IMR-90 (cell line): ENCODE measurements around the gene ATP10A. TPM values are rescaled to one million over a fixed set of nuclear protein-coding genes. Genes with fewer than 3 reads are reported as not detected.

Source experiments
- ATAC-seq: fragments of 200-7000 bp; cut with Tn5 transposase; 2 replicates; pipeline ENCODE4 v1.9.1; 2020; ENCODE audit warnings: low read depth, mild to moderate bottlenecking, moderate library complexity
- BruUV-seq: library from RNA; stranded (reverse); fragments of 400-500 nt; replicated peaks from 2 replicates; lab custom pipeline; 2021; lab: Mats Ljungman, UMichigan
- CTCF ChIA-PET: fragments of 300-600 bp; formaldehyde crosslinking; extraction: SDS; loops from one replicate; lab custom pipeline; 2021; ENCODE audit warnings: antibody characterized with exemption; lab: Yijun Ruan, JAX
- POLR2A ChIA-PET: fragments of 300-600 bp; sonication (Branson Sonifier 250); formaldehyde crosslinking; loops from one replicate; lab custom pipeline; 2022; ENCODE audit warnings: antibody characterized with exemption; ENCODE audit not compliant: unreplicated experiment; lab: Charles Lee
- DNase-seq: peaks from one replicate; pipeline ENCODE4 v3.0.0; 2013
- H2AFZ ChIP-seq: replicated peaks from 2 replicates; pipeline ENCODE3; 2013; ENCODE audit warnings: low read length, mild to moderate bottlenecking; ENCODE audit not compliant: poor library complexity
- H2AK5ac ChIP-seq: 2 replicates; pipeline ENCODE4 v1.6.1; 2013; ENCODE audit warnings: low read depth, low read length, inconsistent platforms
- H2AK9ac ChIP-seq: replicated peaks from 2 replicates; pipeline ENCODE3; 2013; ENCODE audit warnings: mild to moderate bottlenecking, low read depth, low read length, moderate library complexity; ENCODE audit not compliant: poor library complexity
- H2BK120ac ChIP-seq: 2 replicates; pipeline ENCODE4 v1.6.1; 2013; ENCODE audit warnings: low read depth, low read length, inconsistent platforms
- H2BK15ac ChIP-seq: 3 replicates; pipeline ENCODE4 v1.6.1; 2013; ENCODE audit warnings: low read depth, low read length, inconsistent platforms
- H2BK20ac ChIP-seq: 2 replicates; pipeline ENCODE4 v1.6.1; 2013; ENCODE audit warnings: low read depth, mild to moderate bottlenecking, inconsistent platforms, low read length, moderate library complexity
- H2BK5ac ChIP-seq: 2 replicates; pipeline ENCODE4 v1.6.1; 2013; ENCODE audit warnings: mild to moderate bottlenecking, low read depth, low read length, inconsistent platforms; ENCODE audit not compliant: poor library complexity, severe bottlenecking
- H3K14ac ChIP-seq: replicated peaks from 2 replicates; pipeline ENCODE4 v1.6.1; 2013; ENCODE audit warnings: low read depth, low read length, inconsistent platforms
- H3K18ac ChIP-seq: 2 replicates; pipeline ENCODE4 v1.6.1; 2013; ENCODE audit warnings: low read depth, low read length, control low read depth
- H3K23ac ChIP-seq: 2 replicates; pipeline ENCODE4 v1.6.1; 2013; ENCODE audit warnings: low read depth, low read length, inconsistent platforms
- H3K27ac ChIP-seq: 2 replicates; pipeline ENCODE4 v1.5.1; 2013; ENCODE audit warnings: mild to moderate bottlenecking, control low read depth, low read length; ENCODE audit not compliant: insufficient read depth
- H3K27me3 ChIP-seq: 2 replicates; pipeline ENCODE4 v1.6.1; 2013; ENCODE audit warnings: low read length; ENCODE audit not compliant: control insufficient read depth, insufficient read depth
- H3K36me3 ChIP-seq: 2 replicates; pipeline ENCODE4 v1.6.1; 2013; ENCODE audit warnings: low read length, mixed read lengths; ENCODE audit not compliant: control insufficient read depth, insufficient read depth
- H3K4ac ChIP-seq: 2 replicates; pipeline ENCODE4 v1.6.1; 2013; ENCODE audit warnings: low read depth, low read length, inconsistent platforms
- H3K4me1 ChIP-seq: 2 replicates; pipeline ENCODE4 v1.6.1; 2013; ENCODE audit warnings: low read length, mixed read lengths; ENCODE audit not compliant: control insufficient read depth, insufficient read depth
- H3K4me2 ChIP-seq: 2 replicates; pipeline ENCODE4 v1.6.1; 2013; ENCODE audit warnings: low read depth, mild to moderate bottlenecking, control low read depth, low read length, moderate library complexity
- H3K4me3 ChIP-seq: 2 replicates; pipeline ENCODE4 v1.5.1; 2013; ENCODE audit warnings: low read depth, mild to moderate bottlenecking, control low read depth, low read length, moderate library complexity; ENCODE audit not compliant: insufficient read depth
- H3K56ac ChIP-seq: 2 replicates; pipeline ENCODE4 v1.6.1; 2013; ENCODE audit warnings: low read length, inconsistent platforms; ENCODE audit not compliant: insufficient read depth; ENCODE audit errors: extremely low read depth
- H3K79me1 ChIP-seq, 2 experiments: 2 replicates each; pipeline ENCODE4 v1.6.1; 2013; ENCODE audit warnings: low read length in 2 of 2, inconsistent platforms in 1 of 2, low read depth in 1 of 2
- H3K9ac ChIP-seq: 2 replicates; pipeline ENCODE4 v1.6.1; 2013; ENCODE audit warnings: low read depth, low read length, control low read depth
- H3K9me1 ChIP-seq: 2 replicates; pipeline ENCODE4 v1.6.1; 2013; ENCODE audit warnings: low read length, inconsistent platforms; ENCODE audit not compliant: insufficient read depth
- H3K9me3 ChIP-seq: 2 replicates; pipeline ENCODE4 v1.6.1; 2013; ENCODE audit warnings: low read length; ENCODE audit not compliant: control insufficient read depth, insufficient read depth
- H4K20me1 ChIP-seq: 2 replicates; pipeline ENCODE4 v1.6.1; 2013; ENCODE audit warnings: low read length, inconsistent platforms; ENCODE audit not compliant: insufficient read depth
- H4K5ac ChIP-seq: 2 replicates; pipeline ENCODE4 v1.6.1; 2013; ENCODE audit warnings: mild to moderate bottlenecking, low read depth, low read length, control low read depth
- H4K8ac ChIP-seq, 2 experiments: 2 replicates each; pipeline ENCODE4 v1.6.1; 2013; ENCODE audit warnings: low read depth in 2 of 2, low read length in 2 of 2, control low read depth in 1 of 2, inconsistent platforms in 1 of 2
- H4K91ac ChIP-seq: 2 replicates; pipeline ENCODE4 v1.6.1; 2013; ENCODE audit warnings: low read depth, low read length, inconsistent platforms; ENCODE audit not compliant: insufficient read depth
- BHLHE40 ChIP-seq: fragments of 150-350 bp; IDR thresholded peaks from 2 replicates; pipeline ENCODE4 v1.6.1; 2016; ENCODE audit warnings: mild to moderate bottlenecking, low read depth, low read length
- CEBPB ChIP-seq: IDR thresholded peaks from 2 replicates; pipeline ENCODE4 v1.6.1; 2012; ENCODE audit warnings: low read depth, low read length, improper control_type of control experiment
- CHD1 ChIP-seq: IDR thresholded peaks from 2 replicates; pipeline ENCODE4 v1.6.1; 2012; ENCODE audit warnings: low read depth, low read length, improper control_type of control experiment
- FOS ChIP-seq: fragments of 150-350 bp; IDR thresholded peaks from 2 replicates; pipeline ENCODE4 v1.6.1; 2016; ENCODE audit warnings: low read depth, low read length
- MAFK ChIP-seq: IDR thresholded peaks from 2 replicates; pipeline ENCODE4 v1.6.1; 2012; ENCODE audit warnings: low read depth, low read length, improper control_type of control experiment
- MAZ ChIP-seq: IDR thresholded peaks from 2 replicates; pipeline ENCODE4 v1.6.1; 2012; ENCODE audit warnings: low read depth, mild to moderate bottlenecking, low read length, improper control_type of control experiment, moderate library complexity, borderline replicate concordance
- MXI1 ChIP-seq: IDR thresholded peaks from 2 replicates; pipeline ENCODE4 v1.6.1; 2012; ENCODE audit warnings: low read depth, mild to moderate bottlenecking, low read length, moderate library complexity, borderline replicate concordance
- POLR2A ChIP-seq: IDR thresholded peaks from 2 replicates; pipeline ENCODE4 v1.6.1; 2012; ENCODE audit warnings: mild to moderate bottlenecking, low read depth, low read length
- RAD21 ChIP-seq: IDR thresholded peaks from 2 replicates; pipeline ENCODE4 v1.6.1; 2012; ENCODE audit warnings: low read length, improper control_type of control experiment
- RCOR1 ChIP-seq: IDR thresholded peaks from 2 replicates; pipeline ENCODE4 v1.6.1; 2012; ENCODE audit warnings: mild to moderate bottlenecking, low read length, improper control_type of control experiment; ENCODE audit not compliant: insufficient replicate concordance
- RFX5 ChIP-seq: IDR thresholded peaks from 2 replicates; pipeline ENCODE4 v1.8.0; 2012; ENCODE audit warnings: low read depth, mild to moderate bottlenecking, low read length, moderate library complexity
- SMC3 ChIP-seq: fragments of 150-350 bp; IDR thresholded peaks from 2 replicates; pipeline ENCODE4 v1.6.1; 2016; ENCODE audit warnings: low read depth, mild to moderate bottlenecking, antibody characterized with exemption, low read length, moderate library complexity
- WGBS, 2 experiments: methylation state at CpG; one replicate each; pipeline versions ENCODE4 v1.1.5 to v1.1.7; 2013; ENCODE audit warnings: missing lambda C conversion rate in 2 of 2; ENCODE audit not compliant: insufficient read length in 1 of 2; ENCODE audit errors: extremely low coverage in 2 of 2; 5-methylcytosine and 5-hydroxymethylcytosine counted together
- dilution Hi-C: fragments of 300-500 bp; cut with HindIII; formaldehyde crosslinking; loops from one replicate; pipeline ENCODE4 v1.14.3; 2018; ENCODE audit warnings: low sequenced_read_pairs; ENCODE audit not compliant: unreplicated experiment
- in situ Hi-C: fragments of 300-500 bp; cut with MboI; formaldehyde crosslinking; loops from 3 replicates; pipeline ENCODE4 v1.14.3; 2019; ENCODE audit warnings: low sequenced_read_pairs, inconsistent platforms, mixed read lengths
- intact Hi-C: fragments of 100-400 bp; cut with micrococcal nuclease; formaldehyde crosslinking; loops from 2 replicates; pipeline ENCODE4 v1.10.0; 2022
- polyA plus RNA-seq, 3 experiments: library from polyadenylated mRNA; depleted of rRNA; stranded (reverse); fragments of >200 nt; gene quantifications; 2 replicates each; pipeline ENCODE4 v1.2.3, GENCODE V29; 2012; ENCODE audit warnings: low replicate concordance in 1 of 3
- total RNA-seq: library from RNA; depleted of rRNA; stranded (reverse); fragments of >200 nt; gene quantifications from 2 replicates; pipeline ENCODE4 v1.2.3, GENCODE V29; 2012
- TF ChIP-seq, protein P1 (sequence below): fragments of 150-350 bp; IDR thresholded peaks from 2 replicates; pipeline ENCODE4 v1.6.1; 2017; ENCODE audit warnings: mild to moderate bottlenecking, antibody characterized with exemption, low read length, low read depth
- TF ChIP-seq, protein P2 (sequence below): conservative IDR thresholded peaks from 2 replicates; pipeline ENCODE4 v1.5.1; 2012; ENCODE audit warnings: mild to moderate bottlenecking, low read depth, low read length, improper control_type of control experiment
- TF ChIP-seq, protein P3 (sequence below): fragments of 150-350 bp; IDR thresholded peaks from 2 replicates; pipeline ENCODE4 v1.6.1; 2016; ENCODE audit warnings: low read depth, mild to moderate bottlenecking, low read length, moderate library complexity, borderline replicate concordance

Gene ATP10A
- total and polyA plus RNA-seq, 2 of the 4 experiments (the other 2 are of a cell fraction): 13.8 to 16.0 TPM

DNA sequence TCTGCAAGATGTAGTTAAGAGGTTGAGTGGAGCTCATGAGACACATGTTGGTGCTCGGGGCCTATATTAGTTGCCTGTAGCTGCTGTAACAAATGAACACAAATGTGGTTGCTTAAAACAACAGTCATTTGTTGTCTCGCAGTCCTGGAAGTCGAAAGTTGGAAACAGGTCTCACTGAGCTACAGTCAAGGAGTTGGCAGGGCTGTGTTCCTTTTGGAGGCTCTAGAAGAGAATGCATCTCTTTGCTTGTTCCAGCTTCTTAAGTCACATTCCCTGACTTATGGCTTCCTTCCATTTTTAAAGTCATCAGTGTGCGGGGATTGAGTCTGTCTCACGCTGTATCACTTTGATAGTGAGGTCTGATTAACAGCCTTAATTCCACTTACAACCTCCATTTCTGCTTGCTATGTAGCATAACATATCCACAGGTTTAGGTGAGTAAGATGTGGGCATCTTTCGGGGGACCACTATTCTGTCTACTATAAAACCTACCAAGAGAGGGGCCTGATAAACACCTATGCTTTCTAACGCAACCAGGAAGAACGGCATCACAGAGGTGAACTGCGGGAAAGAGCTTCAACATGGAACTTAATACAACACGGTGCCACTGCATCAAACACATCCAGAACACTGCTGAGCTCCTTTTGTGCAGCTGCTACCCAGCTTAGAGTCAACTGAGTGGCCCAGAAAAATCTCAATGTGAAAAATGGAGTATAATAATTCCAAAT is 119.4 kb downstream of the ATP10A start:
- no peak overlapping the region for H3K18ac ChIP-seq
- no peak overlapping the region for H2BK5ac ChIP-seq
- H3K9me3 ChIP-seq: no peaks in the 10 kb centered on the region
- H3K4me3 ChIP-seq: no peak overlapping the region
- H4K8ac ChIP-seq: 0 out of 4 replicates have a peak overlapping the region, but pooled peaks of 1 of the 2 experiments have one; percentile 29
- no peak for ATAC-seq
- no peak overlapping the region for H2AFZ ChIP-seq
- dilution Hi-C loops: no loop called here
- no peaks in the 10 kb centered on the region for H3K36me3 ChIP-seq
- in situ Hi-C loops: no loop called here
- WGBS, 2 experiments: 83% methylated on average over 6 of the region's 10 CpGs; no CpG with 5 or more reads in 1 of the 2 experiments
- no peak overlapping the region for H4K5ac ChIP-seq
- H2AK9ac ChIP-seq: no peak overlapping the region
- H3K27me3 ChIP-seq: no peaks in the 10 kb centered on the region
- CTCF ChIA-PET: interaction anchor here (0.6 to 1.1 kb wide), 2 partner anchors 9 to 33 kb away, joined by 3 read pairs; no protein-coding TSS in a partner anchor
- H3K79me1 ChIP-seq: peaks cover 2 to 43% of the 10 kb centered on the region in 2 experiments
- no peak overlapping the region for H3K23ac ChIP-seq
- BruUV-seq: no TSS peak
- H3K4me2 ChIP-seq: no peak overlapping the region
- H2BK120ac ChIP-seq: no peak overlapping the region
- no peak overlapping the region for H4K91ac ChIP-seq
- no peak overlapping the region for H2BK15ac ChIP-seq
- H3K4ac ChIP-seq: no peak overlapping the region
- H2AK5ac ChIP-seq: no peak overlapping the region
- H3K14ac ChIP-seq: no peak overlapping the region
- H3K9ac ChIP-seq: no peak overlapping the region
- H3K56ac ChIP-seq: no peak overlapping the region
- POLR2A ChIA-PET: no interaction called here
- H3K4me1 ChIP-seq: no peaks in the 10 kb centered on the region
- no peak overlapping the region for H3K27ac ChIP-seq
- no peak overlapping the region for H2BK20ac ChIP-seq
- peak; percentile 8 for DNase-seq
- no peaks in the 10 kb centered on the region; the same call in 1 of the 2 replicates for H4K20me1 ChIP-seq
- intact Hi-C loops: loop anchor here (5.0 kb wide), 1 partner anchor 34 kb away; no protein-coding TSS in a partner anchor
- H3K9me1 ChIP-seq: peaks cover 4% of the 10 kb centered on the region; the same call in 1 of the 2 replicates
- no peak for TF ChIP-seq RCOR1
- no peak for TF ChIP-seq MXI1
- TF ChIP-seq RFX5: no peak
- TF ChIP-seq POLR2A: no peak
- TF ChIP-seq MAFK: no peak
- TF ChIP-seq CHD1: no peak
- no peak for TF ChIP-seq SMC3
- TF ChIP-seq CEBPB: no peak
- TF ChIP-seq, protein P1, sequence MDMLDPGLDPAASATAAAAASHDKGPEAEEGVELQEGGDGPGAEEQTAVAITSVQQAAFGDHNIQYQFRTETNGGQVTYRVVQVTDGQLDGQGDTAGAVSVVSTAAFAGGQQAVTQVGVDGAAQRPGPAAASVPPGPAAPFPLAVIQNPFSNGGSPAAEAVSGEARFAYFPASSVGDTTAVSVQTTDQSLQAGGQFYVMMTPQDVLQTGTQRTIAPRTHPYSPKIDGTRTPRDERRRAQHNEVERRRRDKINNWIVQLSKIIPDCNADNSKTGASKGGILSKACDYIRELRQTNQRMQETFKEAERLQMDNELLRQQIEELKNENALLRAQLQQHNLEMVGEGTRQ: no peak
- TF ChIP-seq BHLHE40: no peak
- TF ChIP-seq FOS: no peak
- TF ChIP-seq MAZ: no peak
- no peak for TF ChIP-seq RAD21
- TF ChIP-seq, protein P2, sequence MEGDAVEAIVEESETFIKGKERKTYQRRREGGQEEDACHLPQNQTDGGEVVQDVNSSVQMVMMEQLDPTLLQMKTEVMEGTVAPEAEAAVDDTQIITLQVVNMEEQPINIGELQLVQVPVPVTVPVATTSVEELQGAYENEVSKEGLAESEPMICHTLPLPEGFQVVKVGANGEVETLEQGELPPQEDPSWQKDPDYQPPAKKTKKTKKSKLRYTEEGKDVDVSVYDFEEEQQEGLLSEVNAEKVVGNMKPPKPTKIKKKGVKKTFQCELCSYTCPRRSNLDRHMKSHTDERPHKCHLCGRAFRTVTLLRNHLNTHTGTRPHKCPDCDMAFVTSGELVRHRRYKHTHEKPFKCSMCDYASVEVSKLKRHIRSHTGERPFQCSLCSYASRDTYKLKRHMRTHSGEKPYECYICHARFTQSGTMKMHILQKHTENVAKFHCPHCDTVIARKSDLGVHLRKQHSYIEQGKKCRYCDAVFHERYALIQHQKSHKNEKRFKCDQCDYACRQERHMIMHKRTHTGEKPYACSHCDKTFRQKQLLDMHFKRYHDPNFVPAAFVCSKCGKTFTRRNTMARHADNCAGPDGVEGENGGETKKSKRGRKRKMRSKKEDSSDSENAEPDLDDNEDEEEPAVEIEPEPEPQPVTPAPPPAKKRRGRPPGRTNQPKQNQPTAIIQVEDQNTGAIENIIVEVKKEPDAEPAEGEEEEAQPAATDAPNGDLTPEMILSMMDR: no peak
- TF ChIP-seq, protein P3, sequence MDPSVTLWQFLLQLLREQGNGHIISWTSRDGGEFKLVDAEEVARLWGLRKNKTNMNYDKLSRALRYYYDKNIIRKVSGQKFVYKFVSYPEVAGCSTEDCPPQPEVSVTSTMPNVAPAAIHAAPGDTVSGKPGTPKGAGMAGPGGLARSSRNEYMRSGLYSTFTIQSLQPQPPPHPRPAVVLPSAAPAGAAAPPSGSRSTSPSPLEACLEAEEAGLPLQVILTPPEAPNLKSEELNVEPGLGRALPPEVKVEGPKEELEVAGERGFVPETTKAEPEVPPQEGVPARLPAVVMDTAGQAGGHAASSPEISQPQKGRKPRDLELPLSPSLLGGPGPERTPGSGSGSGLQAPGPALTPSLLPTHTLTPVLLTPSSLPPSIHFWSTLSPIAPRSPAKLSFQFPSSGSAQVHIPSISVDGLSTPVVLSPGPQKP: no peak
